Inflammatory macrophage (primary cell): Measurements from ENCODE around the gene INAFM2.

ENCODE experiments used
- DNase-seq, 2 donors: peaks; one replicate each; pipeline ENCODE4 v3.0.0-alpha.2; 2020 to 2022

INAFM2 gene

GRCh38 chr15:40365016-40365415, 41.5 kb downstream of the INAFM2 start:
- no peak for DNase-seq

- DNase-seq: no peak
Measured at GRCh38 chr15:40365624-40366456, 42.3 kb downstream of the INAFM2 start.

GRCh38 chr15:40366457-40367370, 43.2 kb downstream of the INAFM2 start:
- DNase-seq: no peak

GRCh38 chr15:40367371-40367685, 43.8 kb downstream of the INAFM2 start:
- no peak for DNase-seq

- peak; percentile 96 to 97 for DNase-seq
Measured at GRCh38 chr15:40367686-40368611, 44.5 kb downstream of the INAFM2 start.

- no peak for DNase-seq
Measured at GRCh38 chr15:40368719-40369473, 45.4 kb downstream of the INAFM2 start.

- DNase-seq: no peak
Measured at GRCh38 chr15:40369474-40369869, 46.0 kb downstream of the INAFM2 start.

- no peak for DNase-seq
Measured at GRCh38 chr15:40369971-40370370, 46.5 kb downstream of the INAFM2 start.

- peak; percentile 58 to 59 for DNase-seq
Measured at GRCh38 chr15:40372981-40373380, 49.5 kb downstream of the INAFM2 start.
